DND-41 (cell line): ENCODE measurements around the gene IGFBP7.

Experiments used
- ATAC-seq: fragments of 200-7000 bp; cut with Tn5 transposase; 3 replicates; pipeline ENCODE4 v1.9.1; 2021; ENCODE audit warnings: low read depth; ENCODE audit not compliant: insufficient read depth
- DNase-seq: peaks from one replicate; pipeline ENCODE4 v3.0.0-alpha.2; 2020
- H2AFZ ChIP-seq: 2 replicates; pipeline ENCODE4 v1.6.0; 2012; ENCODE audit warnings: low read depth, low read length
- H3K27ac ChIP-seq: 2 replicates; pipeline ENCODE4 v1.5.1; 2012; ENCODE audit warnings: low read length, inconsistent platforms
- H3K27me3 ChIP-seq: fragments of 200-600 bp; sonication (generic); 2 replicates; pipeline ENCODE4 v1.6.0; 2012; ENCODE audit warnings: low read length, mild to moderate bottlenecking, inconsistent platforms; ENCODE audit not compliant: insufficient read depth, poor library complexity
- H3K36me3 ChIP-seq: 2 replicates; pipeline ENCODE4 v1.5.1; 2012; ENCODE audit warnings: low read length, inconsistent platforms; ENCODE audit not compliant: insufficient read depth
- H3K4me1 ChIP-seq: 2 replicates; pipeline ENCODE4 v1.5.1; 2012; ENCODE audit warnings: mild to moderate bottlenecking, low read length; ENCODE audit not compliant: insufficient read depth
- H3K4me2 ChIP-seq: 2 replicates; pipeline ENCODE4 v1.6.0; 2012; ENCODE audit warnings: mild to moderate bottlenecking, moderate library complexity, low read length, inconsistent platforms; ENCODE audit not compliant: insufficient read depth
- H3K4me3 ChIP-seq, 2 experiments: fragments of 200-600 bp in 1 of 2; shearing (Covaris generic) in 1 of 2; 2 replicates each; pipeline ENCODE4 v1.5.1; 2012 to 2016; ENCODE audit warnings: inconsistent platforms in 2 of 2, low read length in 2 of 2, mild to moderate bottlenecking in 2 of 2, low read depth in 1 of 2, moderate library complexity in 1 of 2
- H3K79me2 ChIP-seq: 2 replicates; pipeline ENCODE4 v1.6.0; 2012; ENCODE audit warnings: low read length, inconsistent platforms; ENCODE audit not compliant: insufficient read depth
- H3K9ac ChIP-seq: 2 replicates; pipeline ENCODE4 v1.6.0; 2012; ENCODE audit warnings: low read depth, mild to moderate bottlenecking, inconsistent platforms, low read length, moderate library complexity
- H3K9me3 ChIP-seq: 2 replicates; pipeline ENCODE4 v1.5.1; 2012; ENCODE audit warnings: low read length, moderate library complexity, mild to moderate bottlenecking, inconsistent platforms; ENCODE audit not compliant: insufficient read depth, severe bottlenecking
- H4K20me1 ChIP-seq: 2 replicates; pipeline ENCODE4 v1.6.0; 2012; ENCODE audit warnings: low read length; ENCODE audit not compliant: insufficient read depth
- EZH2 ChIP-seq: IDR thresholded peaks from 3 replicates; pipeline ENCODE4 v1.6.1; 2012; ENCODE audit warnings: borderline replicate concordance, low read depth, mild to moderate bottlenecking, moderate library complexity, low read length, inconsistent platforms; ENCODE audit not compliant: severe bottlenecking
- TF ChIP-seq, protein P1 (sequence below): IDR thresholded peaks from 2 replicates; pipeline ENCODE4 v1.5.1; 2012; ENCODE audit warnings: borderline replicate concordance, low read length, moderate library complexity, mild to moderate bottlenecking; ENCODE audit not compliant: poor library complexity, severe bottlenecking; ENCODE audit errors: extremely low read depth

The IGFBP7 gene

DNA sequence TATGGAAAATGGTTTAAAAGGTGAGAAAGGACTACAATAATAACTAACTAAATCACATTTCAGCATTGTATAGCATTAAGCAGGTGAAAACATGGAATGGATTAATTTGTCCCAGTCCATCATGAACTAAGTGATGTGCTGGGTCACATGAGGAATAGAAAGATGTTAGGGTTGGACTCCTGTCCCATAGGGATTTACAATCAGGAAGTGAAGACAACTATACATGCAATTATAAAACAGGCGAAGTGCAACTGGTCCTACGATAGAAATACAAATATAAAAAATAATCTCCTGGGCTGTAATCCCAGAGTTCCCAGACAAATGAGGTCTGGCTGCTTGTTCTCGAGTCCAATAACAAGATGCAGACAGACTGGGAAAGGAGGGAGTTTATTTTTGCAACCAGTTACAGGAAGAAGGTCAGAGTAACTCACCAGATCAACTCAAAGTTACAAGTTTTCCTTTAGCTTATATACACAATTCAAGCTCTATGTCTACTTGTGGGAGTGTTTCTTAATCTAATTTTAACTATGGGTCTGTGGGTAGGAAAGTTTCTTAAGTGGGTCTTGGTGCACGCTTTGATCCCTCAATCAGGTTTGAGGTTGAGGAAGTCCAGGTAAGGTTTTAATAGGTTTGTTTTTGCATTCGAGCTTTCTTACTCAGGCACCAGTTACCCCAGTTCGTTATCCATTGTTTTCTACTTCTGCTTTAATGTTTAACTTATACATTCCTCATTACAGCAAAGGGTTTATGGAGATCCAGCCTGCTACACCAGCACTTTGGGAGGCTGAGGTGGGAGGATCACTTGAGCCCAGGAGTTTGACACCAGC lies 50.1 kb downstream of the IGFBP7 start:
- Histone ChIP-seq H3K27ac (no peak overlapping the region), H3K27me3 (peaks cover 5% of the 10 kb centered on the region), H3K9ac (no peak overlapping the region), H2AFZ (no peak overlapping the region), H3K4me1 (no peaks in the 10 kb centered on the region), H3K9me3 (no peaks in the 10 kb centered on the region), H4K20me1 (no peaks in the 10 kb centered on the region), H3K4me2 (no peak overlapping the region), H3K36me3 (no peaks in the 10 kb centered on the region), H3K4me3 (no peak overlapping the region), H3K79me2 (no peaks in the 10 kb centered on the region)
- no peak for TF ChIP-seq EZH2
- TF ChIP-seq, protein P1, sequence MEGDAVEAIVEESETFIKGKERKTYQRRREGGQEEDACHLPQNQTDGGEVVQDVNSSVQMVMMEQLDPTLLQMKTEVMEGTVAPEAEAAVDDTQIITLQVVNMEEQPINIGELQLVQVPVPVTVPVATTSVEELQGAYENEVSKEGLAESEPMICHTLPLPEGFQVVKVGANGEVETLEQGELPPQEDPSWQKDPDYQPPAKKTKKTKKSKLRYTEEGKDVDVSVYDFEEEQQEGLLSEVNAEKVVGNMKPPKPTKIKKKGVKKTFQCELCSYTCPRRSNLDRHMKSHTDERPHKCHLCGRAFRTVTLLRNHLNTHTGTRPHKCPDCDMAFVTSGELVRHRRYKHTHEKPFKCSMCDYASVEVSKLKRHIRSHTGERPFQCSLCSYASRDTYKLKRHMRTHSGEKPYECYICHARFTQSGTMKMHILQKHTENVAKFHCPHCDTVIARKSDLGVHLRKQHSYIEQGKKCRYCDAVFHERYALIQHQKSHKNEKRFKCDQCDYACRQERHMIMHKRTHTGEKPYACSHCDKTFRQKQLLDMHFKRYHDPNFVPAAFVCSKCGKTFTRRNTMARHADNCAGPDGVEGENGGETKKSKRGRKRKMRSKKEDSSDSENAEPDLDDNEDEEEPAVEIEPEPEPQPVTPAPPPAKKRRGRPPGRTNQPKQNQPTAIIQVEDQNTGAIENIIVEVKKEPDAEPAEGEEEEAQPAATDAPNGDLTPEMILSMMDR: no peak
- ATAC-seq (no peak), DNase-seq (no peak)

DNA sequence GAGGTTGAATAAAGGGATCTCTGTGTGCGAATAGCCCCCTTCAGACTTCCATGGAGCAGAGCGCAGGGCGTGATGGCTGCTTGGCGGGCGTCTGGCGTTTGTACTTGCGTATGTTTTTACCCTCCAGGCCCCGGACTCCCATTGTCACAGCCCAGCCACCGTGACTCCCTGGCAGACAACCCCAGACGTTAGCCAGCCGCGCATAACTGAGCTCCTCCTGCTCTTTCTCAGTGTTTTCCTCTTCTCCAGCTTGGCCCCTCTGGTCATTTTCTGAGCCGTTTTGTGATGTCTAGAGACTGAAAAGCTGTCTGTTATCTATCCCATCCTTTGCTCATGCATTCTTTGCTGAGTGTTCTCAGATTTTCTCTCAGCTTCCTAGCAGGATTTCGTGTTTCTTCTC lies 54.3 kb downstream of the IGFBP7 start:
- Histone ChIP-seq H3K9ac (no peak overlapping the region), H2AFZ (no peak overlapping the region), H3K4me3 (no peak overlapping the region), H3K27me3 (no peaks in the 10 kb centered on the region), H3K4me1 (no peaks in the 10 kb centered on the region), H3K27ac (no peak overlapping the region), H3K9me3 (no peaks in the 10 kb centered on the region), H3K36me3 (no peaks in the 10 kb centered on the region), H3K79me2 (no peaks in the 10 kb centered on the region), H3K4me2 (no peak overlapping the region), H4K20me1 (no peaks in the 10 kb centered on the region)
- DNase-seq (no peak), ATAC-seq (no peak)
- no peak for TF ChIP-seq EZH2
- TF ChIP-seq, protein P1: no peak

DNA sequence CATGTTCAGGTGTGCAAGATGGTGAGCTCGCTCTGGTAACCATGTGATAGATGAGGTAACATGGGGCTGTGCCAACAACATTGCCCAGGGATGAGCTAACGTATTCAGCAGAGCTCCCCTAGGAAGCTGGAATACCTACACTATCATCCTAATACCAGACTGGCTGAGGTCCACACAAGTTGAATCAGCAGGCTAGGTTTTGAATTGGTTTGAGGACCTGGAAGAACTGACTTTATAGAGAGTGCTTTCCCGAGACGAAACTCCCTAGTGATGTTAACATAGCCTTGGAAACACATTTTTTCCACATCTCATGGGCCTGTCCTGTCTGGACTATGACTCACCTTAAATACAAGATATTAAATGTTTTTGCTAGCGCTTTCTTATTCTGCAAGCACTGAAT lies 56.7 kb downstream of the IGFBP7 start:
- Histone ChIP-seq H3K79me2 (no peaks in the 10 kb centered on the region), H4K20me1 (no peaks in the 10 kb centered on the region), H3K27ac (no peak overlapping the region), H3K4me2 (no peak overlapping the region), H3K4me3 (no peak overlapping the region), H3K9ac (no peak overlapping the region), H3K36me3 (no peaks in the 10 kb centered on the region), H3K27me3 (no peaks in the 10 kb centered on the region), H2AFZ (no peak overlapping the region), H3K9me3 (no peaks in the 10 kb centered on the region), H3K4me1 (no peaks in the 10 kb centered on the region)
- DNase-seq (no peak), ATAC-seq (no peak)
- TF ChIP-seq, protein P1: no peak
- TF ChIP-seq EZH2: no peak
